ENCODE measurements around the gene RICTOR. TPM values are rescaled to one million over a fixed set of nuclear protein-coding genes. Genes with fewer than 3 reads are reported as not detected.

The RICTOR gene
- total and polyA plus RNA-seq, 9 of the 15 experiments (the other 6 are each of a cell fraction or from before 2014, with no cell fraction given), result 13.9 to 46.6 (median 22.6) TPM

GRCh38 chr5:38926121-38926520, 148.1 kb downstream of the RICTOR start:
- 17% methylated on average over 3 of the region's 3 CpGs for WGBS (ENCODE audit: insufficient coverage, low coverage, missing lambda C conversion rate)
- Histone ChIP-seq H3K4me2 (ENCODE audit: insufficient read depth, low read length) (no peak overlapping the region), H3K27me3 (ENCODE audit: control insufficient read depth in 2 of 2, insufficient read depth in 2 of 2, low read length in 2 of 2) (0 out of 5 replicates have a peak, but pooled peaks cover 0 to under 1% of the 10 kb centered on the region in 2 experiments), H3K9me1 (ENCODE audit: control insufficient read depth, insufficient read depth, low read length) (no peaks in the 10 kb centered on the region), H2AFZ (ENCODE audit: low read depth, low read length) (no peak overlapping the region), H3K4me3 (no peak overlapping the region), H4K20me1 (replicated peaks; ENCODE audit: control insufficient read depth, insufficient read depth, low read length) (no peaks in the 10 kb centered on the region), H3K9ac (ENCODE audit: insufficient read depth in 1 of 2, low read depth in 2 of 2, low read length in 2 of 2) (no peak overlapping the region), H3K27ac (ENCODE audit: extremely low read depth, low read depth, low read length) (no peak overlapping the region), H3K4me1 (replicated peaks in 1 of 2; ENCODE audit: control insufficient read depth in 2 of 2, insufficient read depth in 2 of 2, low read length in 2 of 2) (no peaks in the 10 kb centered on the region), H3K9me3 (replicated peaks; ENCODE audit: control insufficient read depth, insufficient read depth, low read depth, low read length) (no peaks in the 10 kb centered on the region), H3K36me3 (ENCODE audit: control insufficient read depth, insufficient read depth, low read length) (no peaks in the 10 kb centered on the region), H3K79me2 (ENCODE audit: control insufficient read depth, insufficient read depth, low read length) (no peaks in the 10 kb centered on the region)
- in situ Hi-C loops (cut with MboI), result no loop called here
- intact Hi-C loops (cut with micrococcal nuclease), result loop anchor here (10.0 kb wide), 1 partner anchor 359 kb away; no protein-coding TSS in a partner anchor
- CTCF ChIA-PET (ENCODE audit: low intra/inter-chr PET ratio), result no interaction called here
- FAIRE-seq, result no peak
- no peak for DNase-seq (ENCODE audit: extremely low read depth in 1 of 4, low spot score in 3 of 4)
- POLR2A ChIA-PET, result no interaction called here
- no TSS peak for BruUV-seq (replicated peaks)
- no peak for ATAC-seq
- TF ChIP-seq ZNF592 (IDR thresholded peaks at IDR 0.05), result no peak
- TF ChIP-seq JUND (IDR thresholded peaks at IDR 0.05; ENCODE audit: borderline replicate concordance, low read depth, low read length), result no peak
- TF ChIP-seq JUND (tag; IDR thresholded peaks at IDR 0.05; ENCODE audit: borderline replicate concordance, low read depth, low read length), result no peak
- no peak for TF ChIP-seq FOXK1 (CRISPR knock-in tag; IDR thresholded peaks at IDR 0.05; ENCODE audit: borderline replicate concordance)
- no peak for TF ChIP-seq POLR2AphosphoS2 (IDR thresholded peaks at IDR 0.05; ENCODE audit: low read length)
- no peak for TF ChIP-seq EGR1 (conservative IDR thresholded peaks at IDR 0.05)
- no peak for TF ChIP-seq ZEB2 (IDR thresholded peaks at IDR 0.05)
